Ascending aorta (tissue), 2 donors: Measurements from ENCODE around the gene LRRC52. TPM values are rescaled to one million over a fixed set of nuclear protein-coding genes. Genes with fewer than 3 reads are reported as not detected.

Experiments
- DNase-seq, 2 donors: peaks; one replicate each; pipeline ENCODE4 v3.0.0-alpha.2; 2019; ENCODE audit warnings: low spot score in 2 of 2
- H3K27ac ChIP-seq, 2 donors: fragments of 200-600 bp; sonication (generic); one replicate each; pipeline ENCODE4 v1.5.1; 2016 to 2017; ENCODE audit warnings: mild to moderate bottlenecking in 1 of 2
- H3K27me3 ChIP-seq: fragments of 200-600 bp; sonication (generic); one replicate; pipeline ENCODE4 v1.5.1; 2017
- H3K36me3 ChIP-seq, 2 donors: fragments of 200-600 bp; sonication (generic); one replicate each; pipeline ENCODE4 v1.5.1; 2016
- H3K4me1 ChIP-seq, 2 donors: fragments of 200-600 bp; sonication (generic); one replicate each; pipeline ENCODE4 v1.5.1; 2016 to 2017; ENCODE audit warnings: mild to moderate bottlenecking in 1 of 2
- H3K4me3 ChIP-seq, 2 donors: fragments of 200-600 bp; sonication (generic); one replicate each; pipeline ENCODE4 v1.5.1; 2016 to 2017; ENCODE audit warnings: mild to moderate bottlenecking in 1 of 2
- H3K9me3 ChIP-seq, 2 donors: fragments of 200-600 bp; sonication (generic); one replicate each; pipeline ENCODE4 v1.5.1; 2016
- CTCF ChIP-seq, 3 experiments: fragments of 200-600 bp in 2 of 3; fragments of 450-650 bp in 1 of 3; sonication (generic) in 2 of 3; IDR thresholded peaks; one replicate each; pipeline ENCODE4 v1.5.1; 2016 to 2019; ENCODE audit warnings: antibody characterized with exemption in 3 of 3, mild to moderate bottlenecking in 1 of 3, moderate library complexity in 1 of 3
- intact Hi-C: fragments of 100-400 bp; cut with DNase I; formaldehyde crosslinking; loops from one replicate; pipeline ENCODE4 v1.15.1; 2023
- total RNA-seq: library from RNA; depleted of rRNA; stranded (reverse); fragments of >200 nt; gene quantifications from one replicate; pipeline ENCODE4 v1.1.0, GENCODE V29; 2016

Gene LRRC52
- total RNA-seq, 1 donor from 2014 or later: not detected

- no peak overlapping the region for H3K4me3 ChIP-seq
- H3K27ac ChIP-seq: peak overlapping the region in 1 of 2 donors; percentile 17
- H3K27me3 ChIP-seq: no peaks in the 10 kb centered on the region
- no peaks in the 10 kb centered on the region for H3K9me3 ChIP-seq
- intact Hi-C loops: no loop called here
- H3K4me1 ChIP-seq: peaks cover 0 to 3% of the 10 kb centered on the region in 2 donors
- no peak for TF ChIP-seq CTCF (IDR thresholded peaks at IDR 0.05)
- no peak for DNase-seq
- H3K36me3 ChIP-seq: no peaks in the 10 kb centered on the region
Observed at GRCh38 chr1:165539908-165540307, 3.9 kb upstream of the LRRC52 start.

- no peak overlapping the region for H3K27ac ChIP-seq
- no peak for DNase-seq
- peaks cover 0 to 3% of the 10 kb centered on the region in 2 donors for H3K4me1 ChIP-seq
- H3K9me3 ChIP-seq: no peaks in the 10 kb centered on the region
- no peak overlapping the region for H3K4me3 ChIP-seq
- intact Hi-C loops: no loop called here
- no peaks in the 10 kb centered on the region for H3K36me3 ChIP-seq
- no peaks in the 10 kb centered on the region for H3K27me3 ChIP-seq
- TF ChIP-seq CTCF (IDR thresholded peaks at IDR 0.05): no peak
Observed at GRCh38 chr1:165542015-165542631, 1.7 kb upstream of the LRRC52 start.

- Histone ChIP-seq H3K27ac (no peak overlapping the region), H3K4me3 (no peak overlapping the region), H3K36me3 (no peaks in the 10 kb centered on the region), H3K9me3 (no peaks in the 10 kb centered on the region), H3K27me3 (no peaks in the 10 kb centered on the region), H3K4me1 (peaks cover 0 to 3% of the 10 kb centered on the region in 2 donors)
- intact Hi-C loops: no loop called here
- DNase-seq: no peak
- TF ChIP-seq CTCF (IDR thresholded peaks at IDR 0.05): no peak
Observed at GRCh38 chr1:165542647-165543046, 1.2 kb upstream of the LRRC52 start.

GRCh38 chr1:165544996-165545395, 1.2 kb downstream of the LRRC52 start:
- no peaks in the 10 kb centered on the region for H3K27me3 ChIP-seq
- no peak overlapping the region for H3K27ac ChIP-seq
- H3K4me3 ChIP-seq: no peak overlapping the region
- no peaks in the 10 kb centered on the region for H3K36me3 ChIP-seq
- no peak for TF ChIP-seq CTCF (IDR thresholded peaks at IDR 0.05)
- no peaks in the 10 kb centered on the region for H3K9me3 ChIP-seq
- no peak for DNase-seq
- no peaks in the 10 kb centered on the region for H3K4me1 ChIP-seq
- intact Hi-C loops: no loop called here

GRCh38 chr1:165545974-165546373, 2.2 kb downstream of the LRRC52 start:
- no peak for TF ChIP-seq CTCF (IDR thresholded peaks at IDR 0.05)
- no peaks in the 10 kb centered on the region for H3K4me1 ChIP-seq
- no peaks in the 10 kb centered on the region for H3K9me3 ChIP-seq
- H3K27me3 ChIP-seq: no peaks in the 10 kb centered on the region
- no peak overlapping the region for H3K27ac ChIP-seq
- H3K36me3 ChIP-seq: no peaks in the 10 kb centered on the region
- H3K4me3 ChIP-seq: no peak overlapping the region
- no peak for DNase-seq
- intact Hi-C loops: no loop called here

- no peaks in the 10 kb centered on the region for H3K9me3 ChIP-seq
- TF ChIP-seq CTCF (IDR thresholded peaks at IDR 0.05): no peak
- no peak for DNase-seq
- H3K4me1 ChIP-seq: no peaks in the 10 kb centered on the region
- H3K27me3 ChIP-seq: no peaks in the 10 kb centered on the region
- H3K27ac ChIP-seq: no peak overlapping the region
- H3K4me3 ChIP-seq: no peak overlapping the region
- intact Hi-C loops: no loop called here
- H3K36me3 ChIP-seq: no peaks in the 10 kb centered on the region
Observed at GRCh38 chr1:165549973-165550372, 6.2 kb downstream of the LRRC52 start.
